Measurements from ENCODE around the gene CRYAB.

- TF ChIP-seq CTCF (IDR thresholded peaks at IDR 0.05) (no peak), POLR2A (IDR thresholded peaks at IDR 0.05) (no peak)
Observed at GRCh38 chr11:111882202-111882601, 29.4 kb downstream of the CRYAB start.
